ENCODE measurements around the gene LMX1B. TPM values are rescaled to one million over a fixed set of nuclear protein-coding genes. Genes with fewer than 3 reads are reported as not detected.
A peak's percentile ranks its signal among the peaks of the same experiment; 100 is the strongest.
"Not testable (repeated sequence)": the region's sequence is repeated elsewhere in the genome, so short reads cannot be mapped to it uniquely, and the experiment has no call there.

The LMX1B gene
- total RNA-seq, 1 donor from 2014 or later, result not detected

GRCh38 chr9:126730592-126730991 is 116.9 kb downstream of the LMX1B start:
- ATAC-seq, result not testable (repeated sequence)
- peak; percentile 23 for DNase-seq (ENCODE audit: low spot score)

- no peak for DNase-seq (ENCODE audit: low spot score)
These were observed 119.3 kb downstream of the LMX1B start for GRCh38 chr9:126733005-126733404.

GRCh38 chr9:126734877-126735276 is 121.1 kb downstream of the LMX1B start:
- DNase-seq (ENCODE audit: low spot score) (no peak), ATAC-seq (no peak)

More at GRCh38 chr9:126733005-126733404, 119.3 kb downstream of the LMX1B start:
- ATAC-seq, result no peak

DNA sequence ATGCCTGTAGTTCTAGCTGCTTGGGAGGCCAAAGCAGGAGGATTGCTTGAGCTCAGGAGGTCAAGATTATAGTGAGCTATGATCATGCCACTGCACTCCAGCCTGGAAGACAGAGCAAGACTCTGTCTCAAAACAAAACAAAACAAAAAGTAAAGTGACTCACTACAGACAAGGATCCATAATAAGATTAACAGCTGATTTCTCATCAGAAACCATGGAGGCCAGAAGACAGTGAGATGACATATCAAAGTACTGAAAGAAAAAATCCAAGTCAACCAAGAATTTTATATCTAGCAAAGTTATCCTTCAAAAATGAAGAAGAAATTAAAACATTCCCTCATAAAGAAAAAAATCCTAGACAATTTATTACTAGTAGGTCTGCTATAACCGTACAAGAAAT is 121.8 kb downstream of the LMX1B start:
- DNase-seq (ENCODE audit: low spot score) (no peak), ATAC-seq (no peak)

DNA sequence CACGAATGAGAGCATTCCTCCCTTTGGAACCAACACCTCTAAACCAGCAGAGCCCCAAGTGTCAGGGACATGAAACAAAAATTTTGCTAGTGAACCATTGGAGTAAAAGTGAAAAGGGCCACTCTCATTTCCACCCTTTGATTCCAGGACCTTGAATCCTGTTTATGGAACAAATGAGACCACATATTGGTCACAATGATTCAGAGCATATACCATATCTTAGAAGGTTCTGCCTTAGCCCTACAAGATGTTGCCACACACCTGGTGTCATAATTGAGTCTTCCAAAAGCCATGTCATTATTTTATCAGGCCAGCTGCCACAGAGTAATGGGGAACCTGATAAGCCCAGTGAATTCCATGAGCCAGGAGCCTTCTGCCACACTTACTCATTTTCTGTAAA is 124.8 kb downstream of the LMX1B start:
- ATAC-seq, result no peak

DNA sequence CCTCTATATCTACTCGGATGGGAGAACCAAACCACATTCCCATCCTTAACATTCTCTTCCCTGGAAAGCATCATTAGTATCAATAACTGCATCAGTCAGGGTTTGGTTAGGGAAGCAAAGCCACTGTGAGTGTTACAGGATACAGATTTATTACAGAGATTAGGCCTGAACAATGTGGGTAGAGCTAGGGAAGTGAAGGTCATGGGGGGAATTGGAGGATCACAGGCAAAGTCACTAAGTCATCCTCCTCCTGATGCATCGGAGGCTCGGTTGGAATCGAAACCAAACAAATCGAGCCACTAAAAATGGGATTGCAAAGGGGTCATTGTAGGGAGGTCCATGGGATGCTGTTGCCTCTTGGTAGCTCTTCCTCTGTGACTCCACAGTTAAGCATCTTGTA is 129.3 kb downstream of the LMX1B start:
- no peak for DNase-seq (ENCODE audit: low spot score)
- no peak for ATAC-seq

More for the DNA sequence above, 124.8 kb downstream of the LMX1B start:
- peak; percentile 2 for DNase-seq (ENCODE audit: low spot score)

DNA sequence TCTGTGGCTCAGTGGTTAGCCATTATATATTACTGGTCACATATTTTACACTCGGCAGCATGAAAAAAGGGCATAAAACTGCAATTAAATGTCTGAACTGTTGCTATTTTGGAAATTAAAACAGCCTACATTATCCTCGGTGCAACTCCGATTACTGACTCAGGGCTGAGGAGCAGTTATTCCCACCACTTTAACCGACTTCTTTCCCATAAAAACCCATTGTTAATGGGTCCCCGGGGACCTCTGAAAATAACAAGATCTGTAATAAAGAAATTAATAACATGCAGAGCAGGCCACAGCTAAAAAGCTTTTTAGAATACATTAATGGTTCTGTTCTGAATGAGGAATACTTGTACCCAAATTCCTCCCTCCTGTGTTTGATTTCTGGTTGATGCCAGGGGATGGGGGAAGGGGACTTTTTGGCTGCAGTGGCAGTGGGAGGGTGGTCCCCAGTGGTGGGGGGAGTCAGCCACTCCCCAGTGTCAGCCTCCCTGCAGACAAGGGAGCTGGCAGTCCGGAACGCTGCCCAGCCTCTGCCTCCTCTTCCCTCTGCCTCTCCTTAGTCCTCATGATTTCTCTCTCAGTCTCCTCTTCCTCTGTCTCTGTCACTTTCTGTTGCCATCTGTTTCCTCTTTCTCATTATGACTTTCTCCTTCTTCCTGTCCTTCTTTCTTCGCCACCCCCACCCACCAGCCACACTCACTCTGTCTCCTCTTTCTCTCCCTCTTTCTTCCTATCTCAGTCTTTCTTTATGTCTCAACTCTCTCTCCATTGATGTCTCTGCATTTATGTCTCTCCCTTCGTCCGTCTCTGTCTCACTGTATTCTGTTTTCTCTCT is 132.1 kb downstream of the LMX1B start:
- ATAC-seq (no peak), DNase-seq (ENCODE audit: low spot score) (no peak)

Other genes with a start within 250 kb of the LMX1B start
- gene ZBTB43, start 191.1 kb downstream of the LMX1B start, total RNA-seq, result 8.2 TPM
- 2.7 TPM for gene ZBTB34, start 246.7 kb downstream of the LMX1B start, total RNA-seq